GM21717 (cell line): Measurements from ENCODE around the gene KCNG2.

Experiments used
- ATAC-seq: cut with Tn5 transposase; IDR thresholded peaks from one replicate; pipeline ENCODE4 v1.9.1; 2021; ENCODE audit warnings: mild to moderate bottlenecking, moderate library complexity; ENCODE audit not compliant: unreplicated experiment

The KCNG2 gene

DNA sequence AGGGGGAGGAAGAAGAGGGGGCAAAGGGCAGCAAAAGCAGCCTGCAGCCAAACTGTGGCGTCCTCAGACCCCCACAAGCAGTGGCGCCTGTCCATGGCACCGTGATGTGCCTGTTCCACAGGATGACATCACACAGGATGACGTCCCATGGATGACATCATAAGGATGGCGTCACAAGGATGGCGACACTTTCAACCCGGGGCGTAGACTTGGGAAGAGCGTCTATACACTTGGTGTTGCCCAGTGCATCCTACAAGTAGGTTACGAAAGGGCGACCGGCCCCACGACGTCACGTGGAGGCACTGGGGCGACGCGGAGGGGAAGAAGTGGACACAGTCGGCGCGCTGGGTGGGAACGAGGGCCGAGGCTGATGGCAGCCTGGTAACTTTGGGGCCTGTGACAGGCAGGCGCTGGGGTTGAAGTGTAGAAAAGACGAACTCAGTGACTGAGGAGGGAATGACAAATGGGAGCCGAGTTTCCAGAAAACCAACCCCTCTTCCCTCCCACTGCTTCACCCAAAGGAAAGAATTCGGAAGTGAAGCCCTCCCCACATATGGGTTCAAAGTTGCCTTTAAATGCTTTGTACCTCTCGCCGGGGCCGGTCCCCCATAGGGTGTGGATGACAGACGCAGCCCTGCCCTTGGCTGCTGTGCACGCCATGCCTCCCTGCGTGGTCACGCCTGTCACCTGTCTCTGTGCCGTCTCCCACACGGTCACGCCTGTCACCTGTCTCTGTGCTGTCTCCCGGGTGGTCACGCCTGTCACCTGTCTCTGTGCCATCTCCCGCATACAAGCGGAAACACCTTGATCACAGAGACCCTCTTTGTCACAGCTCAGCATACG, 13.4 kb upstream of the KCNG2 start:
- no peak for ATAC-seq

DNA sequence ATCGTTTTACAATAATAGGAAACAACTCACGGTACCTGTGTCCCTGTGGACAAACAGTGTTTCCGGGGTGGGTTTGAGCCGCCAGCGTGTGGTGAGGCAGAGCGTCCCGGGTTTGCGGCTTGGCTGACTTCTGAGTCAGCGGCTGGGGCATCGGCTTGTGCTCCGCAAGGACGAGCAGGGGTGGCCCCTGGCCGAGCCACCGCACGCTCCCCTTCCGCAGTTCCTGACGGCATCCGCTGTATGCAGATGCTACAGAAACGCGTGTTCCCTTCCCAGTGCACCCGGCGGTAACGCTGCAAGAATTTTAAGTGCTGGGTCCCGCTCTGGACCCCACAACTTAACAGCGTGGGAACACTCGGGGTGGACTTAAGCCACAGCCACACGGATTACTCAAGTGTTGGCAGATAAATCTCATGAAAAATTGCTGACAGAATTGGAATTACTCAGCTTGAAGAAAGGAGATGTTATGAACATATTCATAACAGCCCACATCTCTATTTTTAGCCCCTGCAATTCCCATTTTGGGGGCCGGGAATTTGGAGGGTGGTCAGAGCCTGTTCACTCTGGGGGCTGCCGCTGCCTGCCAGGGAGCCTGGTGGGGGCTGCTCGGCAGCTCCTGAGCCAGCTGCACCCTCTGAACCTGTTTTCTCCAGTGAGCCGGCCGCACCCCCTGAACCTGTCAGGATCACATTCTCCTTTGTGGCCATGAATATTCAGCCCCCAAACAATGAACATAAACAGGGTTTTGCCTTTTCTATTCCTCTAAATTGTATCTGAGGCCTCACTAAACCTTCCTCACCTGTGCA, 12.6 kb upstream of the KCNG2 start:
- no peak for ATAC-seq

DNA sequence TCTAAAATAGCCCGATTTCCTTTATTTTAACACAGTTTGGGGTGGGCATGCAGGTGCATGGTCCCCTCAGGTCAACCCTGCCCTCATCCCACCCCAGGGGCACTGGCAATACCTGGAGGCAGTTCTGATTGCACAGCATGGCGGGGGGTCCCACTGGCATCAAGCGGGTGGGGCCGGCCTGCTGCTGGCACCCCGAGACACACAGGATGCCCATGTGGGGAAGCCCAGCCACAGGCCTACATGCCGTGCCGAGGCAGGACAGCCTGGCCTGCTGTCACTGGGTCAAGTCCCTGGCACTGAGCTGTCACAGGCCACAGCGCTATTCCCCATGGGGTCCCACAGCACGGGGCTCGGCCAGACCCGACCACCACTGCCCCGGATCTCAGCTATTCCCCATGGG, 11.9 kb upstream of the KCNG2 start:
- no peak for ATAC-seq

DNA sequence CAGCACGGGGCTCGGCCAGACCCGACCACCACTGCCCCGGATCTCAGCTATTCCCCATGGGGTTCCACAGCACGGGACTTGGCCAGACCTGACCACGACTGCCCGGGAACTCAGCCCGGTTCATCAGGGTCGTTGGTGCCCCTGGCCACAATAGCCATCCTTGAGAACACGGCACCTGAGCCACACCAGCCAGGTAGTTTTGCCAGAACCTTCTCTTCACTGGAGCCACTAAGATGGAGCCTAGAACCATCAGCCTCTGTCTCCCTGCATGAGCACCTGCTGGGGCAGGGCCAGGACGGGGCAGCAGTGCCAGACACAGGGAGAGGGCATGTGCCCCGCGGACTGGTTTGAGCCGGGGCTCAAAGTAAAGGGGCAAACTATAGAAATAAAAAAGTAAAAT, 11.4 kb upstream of the KCNG2 start:
- ATAC-seq = no peak

DNA sequence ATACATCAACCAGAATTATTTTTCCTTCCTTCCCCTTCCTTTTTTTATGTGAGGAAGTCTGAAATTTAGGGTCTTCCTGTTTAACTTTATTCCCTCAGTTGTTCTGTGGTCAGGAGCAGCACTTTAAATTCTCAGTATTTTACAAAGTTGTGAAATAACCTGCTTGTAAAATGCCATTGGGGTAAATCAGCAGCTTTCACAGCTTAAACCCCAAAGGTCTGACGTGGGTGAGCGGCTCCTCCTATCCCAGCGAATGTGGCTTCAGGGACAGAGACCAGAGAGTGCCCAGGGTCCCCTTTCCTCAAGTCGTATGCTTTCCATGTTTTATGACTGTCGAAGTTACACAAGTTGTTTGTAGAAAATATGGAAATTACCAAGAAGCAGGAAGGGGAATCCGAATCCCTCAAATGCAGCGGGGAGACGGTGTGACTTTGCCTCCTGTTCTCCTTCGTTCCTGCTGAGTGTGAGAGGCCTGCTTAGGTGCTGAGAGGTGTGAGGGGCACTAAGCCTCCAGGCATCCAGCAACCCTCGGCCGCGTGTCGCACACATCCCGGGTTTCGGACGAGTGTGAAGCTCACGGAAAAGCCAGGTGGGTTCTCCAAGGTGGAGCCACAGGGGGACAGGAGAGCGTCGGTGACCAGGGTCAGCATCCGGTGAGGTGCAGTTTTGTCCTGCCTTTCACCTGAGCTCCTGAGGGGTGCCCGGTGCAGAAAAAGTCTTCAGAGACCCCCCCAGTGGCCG, 10.8 kb upstream of the KCNG2 start:
- ATAC-seq = no peak

DNA sequence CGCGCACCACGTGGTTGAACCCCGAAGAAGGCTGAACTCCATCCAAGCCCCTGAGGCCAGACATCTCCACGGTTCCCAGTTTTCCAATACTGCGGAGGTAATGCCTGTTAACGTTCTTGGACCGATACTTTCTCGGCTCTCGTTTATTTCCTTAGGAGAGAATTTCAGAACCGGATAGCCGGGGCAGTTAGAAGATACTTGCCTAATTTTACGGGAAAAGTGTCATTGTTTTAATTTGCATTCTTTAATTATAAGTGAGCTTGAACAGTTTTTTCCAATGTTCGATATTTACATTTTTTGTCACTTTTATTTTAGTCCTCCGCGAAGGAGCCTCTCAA, 10.2 kb upstream of the KCNG2 start:
- ATAC-seq = no peak

DNA sequence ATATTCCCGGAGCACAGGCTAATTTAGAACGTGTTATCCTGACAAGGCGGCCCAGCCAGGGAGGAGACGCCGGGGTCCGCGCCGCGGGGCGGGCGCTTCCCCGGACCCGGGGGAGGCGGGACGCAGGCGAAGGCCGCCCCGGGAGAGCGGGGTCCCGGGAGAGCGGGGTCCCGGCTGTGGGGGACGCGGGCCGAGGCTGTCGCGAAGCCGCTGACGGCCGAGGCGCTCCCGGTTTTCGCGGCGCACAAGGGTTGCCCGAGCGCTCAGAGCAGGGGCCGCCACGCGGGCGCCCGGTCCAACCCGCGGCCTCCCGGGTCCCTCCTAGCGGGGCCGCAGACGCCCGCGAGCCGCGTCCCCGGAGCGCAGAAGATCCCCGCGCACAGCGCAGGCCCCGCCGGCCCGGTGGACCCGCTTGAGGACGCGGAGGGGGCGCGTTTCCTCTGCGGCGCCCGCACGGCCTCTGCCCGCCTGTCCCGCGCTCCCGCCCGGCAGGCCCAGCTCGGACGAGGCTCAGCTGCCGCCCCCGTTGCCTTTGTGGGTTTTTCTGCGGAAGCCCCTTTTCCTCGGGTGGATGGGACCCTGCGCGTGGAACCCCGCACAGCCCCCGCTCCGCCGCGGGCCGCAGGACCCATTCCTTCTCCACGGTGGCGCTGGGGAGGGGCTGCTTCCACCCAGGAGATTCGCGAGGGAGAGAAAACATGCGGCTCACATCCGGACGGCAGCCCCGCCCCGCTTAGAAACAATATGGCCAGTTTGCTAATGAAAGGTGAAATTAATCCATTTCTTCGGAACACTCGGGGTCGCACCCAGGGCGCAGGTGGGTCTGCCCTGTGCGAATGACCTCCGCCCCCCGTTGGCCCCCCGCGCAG, 9.6 kb upstream of the KCNG2 start:
- no peak for ATAC-seq

DNA sequence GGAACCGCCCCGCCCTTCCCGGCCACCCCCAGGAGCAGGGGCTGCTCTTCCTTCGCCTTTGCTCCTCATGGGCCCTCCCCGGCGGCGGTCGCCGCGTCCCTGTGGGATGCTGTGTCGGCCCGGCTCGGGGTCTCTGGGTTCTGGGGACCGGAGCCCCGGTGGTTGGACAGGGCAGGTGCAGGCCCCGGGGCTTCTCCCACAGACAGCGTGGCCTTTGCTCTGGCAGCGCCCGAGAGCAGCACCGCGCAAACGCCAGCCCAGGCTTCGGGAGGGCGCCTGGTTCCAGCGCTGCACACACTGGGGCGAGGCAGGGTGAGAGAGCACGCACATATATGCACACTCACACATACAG, 9.0 kb upstream of the KCNG2 start:
- no peak for ATAC-seq

DNA sequence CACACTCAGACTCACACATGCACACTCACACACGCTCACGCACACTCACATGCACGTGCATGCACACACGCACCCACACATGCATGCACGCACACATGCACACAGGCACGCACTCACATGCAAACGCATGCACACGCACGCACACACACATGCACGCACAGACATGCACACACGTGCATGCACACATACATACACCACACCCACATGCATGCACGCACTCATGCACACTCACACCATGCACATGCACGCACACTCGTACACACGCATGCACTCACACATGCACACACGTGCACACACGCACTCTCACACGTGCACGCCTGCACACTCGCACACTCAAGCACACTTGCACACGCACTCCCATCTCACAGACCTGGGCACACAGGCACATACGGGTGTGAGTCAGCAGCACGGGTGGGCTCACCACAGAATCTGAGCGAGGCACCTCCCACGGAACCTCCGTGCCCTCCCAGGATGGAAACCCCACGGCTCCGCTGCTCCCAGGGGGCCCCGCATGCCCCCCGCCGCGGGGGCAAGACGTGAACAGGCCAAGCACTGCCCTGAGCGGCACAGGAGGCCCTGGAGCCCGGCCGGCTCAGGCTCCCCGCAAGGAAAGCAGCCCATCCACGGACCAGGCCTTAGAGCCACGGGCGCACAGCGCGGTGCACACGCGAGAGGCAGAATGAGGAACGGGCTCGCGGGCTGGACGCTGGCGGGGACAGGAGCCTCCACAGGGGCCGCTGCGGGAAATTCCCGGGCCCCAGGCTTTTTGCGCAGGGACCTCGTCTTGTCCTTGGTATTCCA, 8.4 kb upstream of the KCNG2 start:
- ATAC-seq = no peak

DNA sequence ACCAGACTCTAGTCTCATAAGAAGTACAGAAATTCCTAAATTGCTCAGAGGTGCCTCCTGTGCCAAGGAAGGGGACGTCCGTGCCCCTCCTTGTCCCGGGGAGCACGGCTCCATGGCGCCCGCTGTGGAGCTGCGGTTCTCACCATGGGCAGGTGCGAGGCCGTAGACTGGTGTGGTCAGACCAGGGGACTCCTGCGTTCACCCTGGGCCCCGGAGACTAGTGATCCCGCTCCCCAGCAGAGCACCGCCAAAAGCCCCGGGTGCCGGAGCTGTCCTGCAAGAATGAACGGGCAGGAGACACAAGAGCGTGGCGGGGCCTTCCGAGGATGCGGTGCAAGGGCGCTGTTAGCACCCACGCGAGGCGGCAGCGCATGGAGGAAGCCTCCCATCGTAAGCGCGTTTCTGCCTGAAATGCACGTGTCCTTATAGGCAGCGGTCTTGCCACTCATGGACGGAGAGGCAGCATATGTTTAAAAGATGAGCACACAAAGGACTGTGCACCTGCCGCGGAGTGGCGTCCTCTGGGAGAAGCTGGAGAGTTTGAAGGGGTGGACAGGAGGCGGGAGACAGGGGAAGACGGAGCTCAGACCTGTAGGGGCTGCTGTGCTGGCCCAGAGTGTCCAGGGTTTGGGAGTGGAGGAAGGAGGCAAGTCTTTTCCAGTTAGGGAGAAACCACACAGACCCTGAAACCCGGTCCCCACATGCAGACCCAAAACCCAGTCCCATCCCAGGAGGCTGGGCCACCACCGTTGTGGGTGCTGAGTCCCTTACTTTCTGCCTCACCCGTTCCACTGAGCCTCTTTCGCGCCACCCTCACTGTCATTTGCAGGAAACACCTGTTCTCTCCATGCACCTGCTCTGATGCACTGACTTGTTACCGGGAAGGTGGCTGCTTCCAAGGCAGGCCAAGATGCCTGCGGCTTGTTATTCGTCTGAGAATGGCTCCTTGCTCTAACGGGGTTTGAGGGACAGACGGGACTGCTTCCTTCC, 7.5 kb upstream of the KCNG2 start:
- no peak for ATAC-seq

DNA sequence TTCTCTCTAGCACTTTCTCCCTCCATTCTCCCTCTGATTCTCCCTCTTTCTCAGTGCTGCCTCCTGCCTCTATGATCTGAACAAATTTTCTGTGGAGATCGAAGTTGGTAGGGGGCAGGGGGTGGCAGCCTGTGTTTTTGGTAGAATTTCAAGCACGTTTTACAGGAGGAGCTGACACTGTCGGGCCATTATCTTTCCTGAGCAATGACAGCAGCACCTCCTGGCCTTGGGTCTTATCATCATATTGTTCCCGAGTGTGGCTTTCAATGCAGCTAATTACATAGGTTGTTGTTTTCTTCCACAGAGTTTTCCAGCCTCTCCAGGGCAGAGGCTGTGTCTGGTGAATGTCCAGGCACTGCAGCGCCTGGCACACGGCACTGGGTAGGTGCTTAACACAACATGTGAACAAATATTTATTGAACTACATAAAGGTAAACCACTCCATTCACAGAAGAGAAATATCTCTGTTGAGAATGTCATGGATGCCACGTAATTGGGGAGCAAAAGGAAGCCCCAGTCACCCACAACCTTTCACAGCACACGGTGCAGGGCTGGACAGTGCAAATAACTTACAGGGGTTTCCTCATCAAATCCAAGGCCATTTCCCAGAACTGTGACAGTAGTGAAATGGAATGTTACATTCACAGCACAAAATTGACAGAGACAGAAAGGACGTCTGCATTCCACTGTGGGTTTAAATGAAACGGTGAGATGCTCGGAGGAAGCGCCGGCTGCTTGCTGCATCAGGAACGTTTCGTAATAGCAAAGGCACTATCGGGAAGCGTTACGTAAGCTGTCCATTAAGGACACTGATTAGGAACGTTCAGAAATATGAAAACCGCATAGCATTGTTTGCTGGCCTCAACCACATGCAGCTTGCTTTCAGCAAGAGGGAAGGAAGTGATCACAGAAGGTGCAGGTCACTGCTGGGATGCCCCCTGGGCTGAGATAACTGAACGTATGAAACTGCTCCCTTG, 6.5 kb upstream of the KCNG2 start:
- ATAC-seq = no peak

DNA sequence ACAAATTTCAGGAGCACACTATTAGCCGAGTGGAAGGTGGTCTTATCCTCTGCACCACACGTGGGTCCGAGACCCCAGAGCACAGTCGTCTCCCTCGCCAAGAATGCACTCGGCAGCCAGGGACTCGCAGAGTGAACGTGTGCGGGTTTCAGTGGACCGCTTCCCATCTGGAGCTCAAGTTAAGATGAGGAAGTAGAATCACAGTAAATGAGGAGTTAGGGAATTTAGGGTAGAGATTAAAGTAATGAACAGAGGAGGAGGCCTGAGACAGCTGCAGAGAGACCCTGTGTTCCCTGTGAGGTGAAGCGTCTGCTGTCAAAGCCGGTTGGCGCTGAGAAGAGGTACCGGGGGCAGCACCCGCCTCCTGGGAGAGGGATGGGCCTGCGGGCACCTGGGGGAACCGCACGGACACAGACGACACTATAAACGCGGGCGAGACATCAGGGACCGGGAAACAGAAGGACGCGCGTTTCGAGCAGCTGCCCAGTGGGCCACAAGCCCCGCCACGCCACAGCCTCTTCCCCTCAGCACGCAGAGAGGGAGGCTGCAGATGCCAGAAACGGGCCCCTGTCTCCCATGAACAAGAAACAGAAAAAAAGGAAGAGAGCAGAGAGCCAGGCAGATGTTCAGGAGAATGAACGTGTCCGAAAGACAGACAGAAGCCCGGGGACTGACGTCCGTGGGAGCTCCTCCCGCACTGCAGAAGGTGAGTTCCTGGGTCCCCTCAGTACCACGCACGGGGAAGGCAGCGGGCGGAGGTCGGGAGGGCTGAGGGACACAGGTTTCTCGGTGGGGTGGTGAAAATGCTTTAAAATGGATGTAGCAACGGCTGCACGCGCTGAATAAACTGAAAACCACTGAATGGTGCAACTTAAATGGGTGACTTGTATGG, 5.4 kb upstream of the KCNG2 start:
- no peak for ATAC-seq

DNA sequence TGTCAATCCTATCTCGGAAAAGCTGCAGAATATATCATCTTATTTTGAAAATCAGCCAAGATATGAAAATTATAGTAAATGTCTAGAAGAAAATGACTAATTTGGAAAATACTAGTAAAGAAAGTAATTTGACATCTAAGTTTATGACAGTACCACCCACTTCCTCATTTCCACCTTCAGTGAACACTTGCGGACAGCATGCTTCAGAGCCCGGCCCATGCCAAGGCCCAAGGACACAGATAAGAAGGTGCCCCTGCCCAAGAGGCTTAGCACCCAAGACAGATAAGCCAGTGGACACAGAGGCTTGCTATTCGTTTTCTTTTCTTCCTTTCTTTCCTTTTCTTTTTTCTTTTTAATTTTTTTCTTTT, 4.8 kb upstream of the KCNG2 start:
- no peak for ATAC-seq

DNA sequence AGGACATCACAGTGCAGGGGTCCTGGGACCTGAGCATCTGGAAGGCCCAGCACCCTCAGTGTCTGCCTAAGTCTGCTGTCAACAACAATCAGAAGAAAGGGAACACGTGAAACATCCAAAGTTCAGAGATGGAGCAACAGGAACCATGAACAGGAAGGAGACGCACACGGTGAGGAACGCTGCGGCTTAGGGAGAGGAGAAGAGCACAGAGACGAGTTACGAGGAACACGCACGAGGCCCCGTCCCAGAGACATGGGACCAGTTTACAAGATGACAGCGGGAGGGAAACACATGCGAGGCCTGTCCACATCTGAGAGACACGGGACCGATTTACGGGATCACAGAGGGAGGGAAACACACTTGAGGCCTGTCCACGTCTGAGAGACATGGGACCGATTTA, 2.9 kb upstream of the KCNG2 start:
- ATAC-seq = no peak

DNA sequence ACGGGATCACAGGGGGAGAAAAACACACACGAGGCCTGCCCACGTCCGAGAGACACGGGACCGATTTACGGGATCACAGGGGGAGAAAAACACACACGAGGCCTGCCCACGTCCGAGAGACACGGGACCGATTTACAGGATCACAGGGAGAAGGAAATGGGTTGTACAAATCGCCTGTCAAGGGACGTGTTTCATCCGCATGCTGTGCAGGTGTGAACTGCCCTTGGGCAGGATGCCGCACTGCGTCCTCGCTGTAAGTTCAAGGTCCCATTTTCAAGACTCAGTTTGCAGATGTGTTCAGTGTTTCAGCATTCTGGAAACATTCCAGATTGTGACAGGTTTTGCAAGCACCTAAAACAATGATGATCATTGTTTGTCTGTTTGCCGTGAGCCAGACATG, 2.3 kb upstream of the KCNG2 start:
- ATAC-seq = no peak

DNA sequence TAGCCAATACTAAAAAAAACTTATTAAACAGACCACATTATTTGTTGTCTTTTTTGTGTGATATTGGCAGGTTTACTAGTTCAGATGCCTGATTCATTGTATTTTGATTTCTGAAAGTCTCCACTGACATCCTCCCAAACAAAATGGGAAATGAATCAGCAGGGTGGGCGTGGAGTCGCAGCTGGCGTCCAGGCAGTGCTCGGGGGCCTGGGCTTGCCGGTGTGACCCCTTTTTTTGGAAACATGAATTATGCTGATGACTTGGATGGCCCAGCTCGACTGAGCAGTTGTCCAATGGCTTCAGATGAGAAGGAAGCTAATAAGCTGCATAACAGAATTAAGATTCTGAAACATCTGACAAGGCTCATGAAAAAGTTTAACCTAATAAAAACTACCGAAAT, 1.7 kb upstream of the KCNG2 start:
- no peak for ATAC-seq
